ENCODE measurements around the gene INPP4A. TPM values are rescaled to one million over a fixed set of nuclear protein-coding genes. Genes with fewer than 3 reads are reported as not detected.

The INPP4A gene
- total and polyA plus RNA-seq, 2 donors (not counting 3 experiments of a cell fraction or from before 2014, with no cell fraction given), result 14.9 to 28.8 TPM

DNA sequence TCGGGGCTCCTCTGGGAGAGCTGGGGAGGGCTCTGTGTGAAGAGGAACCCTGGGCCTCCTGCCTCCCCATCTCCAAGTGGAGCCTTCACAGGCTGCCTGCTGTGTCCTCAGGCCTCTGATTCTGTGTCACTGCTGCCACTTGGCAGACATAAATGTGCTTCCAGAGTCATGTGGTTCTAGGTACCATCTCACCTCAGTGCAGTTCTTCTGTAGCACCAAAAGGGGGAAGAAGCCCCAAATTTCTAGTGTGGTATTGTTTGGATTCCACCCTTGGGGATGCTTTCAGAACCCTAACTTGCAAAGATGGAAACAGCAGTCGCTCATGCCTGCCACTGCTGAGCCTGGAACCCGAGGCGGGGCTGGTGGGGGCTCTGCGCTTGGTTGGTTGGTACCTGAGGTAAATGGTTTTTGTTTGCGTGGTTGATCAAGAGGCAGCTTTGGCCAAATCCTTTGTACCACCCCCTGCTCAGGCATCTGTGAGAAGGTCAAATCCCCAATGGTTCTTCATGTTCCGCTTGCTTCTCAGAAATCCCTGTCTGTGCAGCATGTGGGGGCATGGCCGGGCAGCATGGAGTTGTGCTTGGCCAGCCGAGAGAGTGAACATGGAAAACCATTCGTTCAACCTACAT is 136.1 kb downstream of the INPP4A start:
- intact Hi-C loops (cut with micrococcal nuclease) (no loop called here), dilution Hi-C loops (cut with MboI; ENCODE audit: extremely low pct_ligation_motif_present, low sequenced_read_pairs) (no loop called here)
- ChIA-PET POLR2A (no interaction called here), CTCF (interaction anchor here (3.5 kb wide), 1 partner anchor 12 kb away, joined by 14 read pairs; no protein-coding TSS in a partner anchor)
- Histone ChIP-seq H3K79me2 (ENCODE audit: control insufficient read depth, insufficient read depth, low read length) (no peaks in the 10 kb centered on the region), H3K4me1 (ENCODE audit: control insufficient read depth, extremely low read depth, insufficient read depth, low read length) (no peaks in the 10 kb centered on the region), H3K27ac (ENCODE audit: insufficient read depth, low read depth, low read length) (no peak overlapping the region), H3K27me3 (ENCODE audit: control insufficient read depth in 2 of 2, insufficient read depth in 2 of 2, low read length in 2 of 2) (no peaks in the 10 kb centered on the region), H3K9me3 (replicated peaks; ENCODE audit: control insufficient read depth, insufficient read depth, low read length) (no peaks in the 10 kb centered on the region), H3K4me3 (replicated peaks in 1 of 3; ENCODE audit: insufficient read depth in 1 of 3, low read depth in 1 of 3, low read length in 3 of 3) (no peak overlapping the region), H3K9me1 (replicated peaks; ENCODE audit: control insufficient read depth, extremely low read depth, insufficient read depth, low read length) (no peaks in the 10 kb centered on the region), H3K9ac (replicated peaks; ENCODE audit: extremely low read depth, insufficient read depth, low read length) (no peak overlapping the region), H2AFZ (ENCODE audit: low read depth, low read length) (no peak overlapping the region), H3K36me3 (ENCODE audit: control insufficient read depth in 2 of 2, extremely low read depth in 1 of 2, insufficient read depth in 2 of 2, low read length in 2 of 2) (peaks cover 0 to 12% of the 10 kb centered on the region in 2 experiments), H3K4me2 (ENCODE audit: insufficient read depth, low read length) (no peak overlapping the region), H4K20me1 (replicated peaks; ENCODE audit: control insufficient read depth, extremely low read depth, insufficient read depth, low read length) (no peaks in the 10 kb centered on the region)
- no peak for FAIRE-seq
- BruUV-seq (replicated peaks), result no TSS peak
- no peak for DNase-seq (ENCODE audit: low read depth, low spot score)
- no peak for TF ChIP-seq JUN (IDR thresholded peaks at IDR 0.05; ENCODE audit: borderline replicate concordance, insufficient read depth, insufficient read length, low read depth)
- no peak for TF ChIP-seq POLR2A (IDR thresholded peaks at IDR 0.05; ENCODE audit: low read depth, low read length)
- TF ChIP-seq, protein P1, sequence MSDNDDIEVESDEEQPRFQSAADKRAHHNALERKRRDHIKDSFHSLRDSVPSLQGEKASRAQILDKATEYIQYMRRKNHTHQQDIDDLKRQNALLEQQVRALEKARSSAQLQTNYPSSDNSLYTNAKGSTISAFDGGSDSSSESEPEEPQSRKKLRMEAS (IDR thresholded peaks at IDR 0.05; ENCODE audit: insufficient read depth, insufficient read length), result no peak
- no peak for TF ChIP-seq FOS (IDR thresholded peaks at IDR 0.05; ENCODE audit: borderline replicate concordance, insufficient read depth, low read length)
- TF ChIP-seq GATA2 (IDR thresholded peaks at IDR 0.05; ENCODE audit: insufficient read depth, insufficient read length, low read depth, low read length), result no peak
- no peak for TF ChIP-seq MYC (IDR thresholded peaks at IDR 0.05; ENCODE audit: low read depth, low read length)
- TF ChIP-seq, protein P2, sequence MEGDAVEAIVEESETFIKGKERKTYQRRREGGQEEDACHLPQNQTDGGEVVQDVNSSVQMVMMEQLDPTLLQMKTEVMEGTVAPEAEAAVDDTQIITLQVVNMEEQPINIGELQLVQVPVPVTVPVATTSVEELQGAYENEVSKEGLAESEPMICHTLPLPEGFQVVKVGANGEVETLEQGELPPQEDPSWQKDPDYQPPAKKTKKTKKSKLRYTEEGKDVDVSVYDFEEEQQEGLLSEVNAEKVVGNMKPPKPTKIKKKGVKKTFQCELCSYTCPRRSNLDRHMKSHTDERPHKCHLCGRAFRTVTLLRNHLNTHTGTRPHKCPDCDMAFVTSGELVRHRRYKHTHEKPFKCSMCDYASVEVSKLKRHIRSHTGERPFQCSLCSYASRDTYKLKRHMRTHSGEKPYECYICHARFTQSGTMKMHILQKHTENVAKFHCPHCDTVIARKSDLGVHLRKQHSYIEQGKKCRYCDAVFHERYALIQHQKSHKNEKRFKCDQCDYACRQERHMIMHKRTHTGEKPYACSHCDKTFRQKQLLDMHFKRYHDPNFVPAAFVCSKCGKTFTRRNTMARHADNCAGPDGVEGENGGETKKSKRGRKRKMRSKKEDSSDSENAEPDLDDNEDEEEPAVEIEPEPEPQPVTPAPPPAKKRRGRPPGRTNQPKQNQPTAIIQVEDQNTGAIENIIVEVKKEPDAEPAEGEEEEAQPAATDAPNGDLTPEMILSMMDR (IDR thresholded peaks at IDR 0.05; ENCODE audit: extremely low read depth in 1 of 2, insufficient read depth in 1 of 2, low read depth in 1 of 2, low read length in 2 of 2), result no peak
- no peak for TF ChIP-seq EZH2 (IDR thresholded peaks at IDR 0.05; ENCODE audit: borderline replicate concordance, low read depth, low read length, severe bottlenecking)
- no peak for TF ChIP-seq POLR2AphosphoS5 (IDR thresholded peaks at IDR 0.05; ENCODE audit: insufficient read depth, low read depth, low read length)

All from endothelial cell of umbilical vein (primary cell).